Measurements from ENCODE around the gene RANBP1. TPM values are rescaled to one million over a fixed set of nuclear protein-coding genes. Genes with fewer than 3 reads are reported as not detected.

RANBP1 gene
- total and polyA plus RNA-seq, 9 of the 15 experiments (the other 6 are each of a cell fraction or from before 2014, with no cell fraction given) = 162 to 2,891 (median 1,289) TPM

GRCh38 chr22:20071524-20071972 lies 44.4 kb upstream of the RANBP1 start (continued):
- TF ChIP-seq CHD7 (IDR thresholded peaks at IDR 0.05; ENCODE audit: low read depth, low read length) (no peak), ATF3 (IDR thresholded peaks at IDR 0.05) (no peak), ATF3 (CRISPR knock-in tag; conservative IDR thresholded peaks at IDR 0.05) (no peak), ETS2 (tag; IDR thresholded peaks at IDR 0.05; ENCODE audit: borderline replicate concordance, poor library complexity, severe bottlenecking) (no peak), ZNF24 (IDR thresholded peaks at IDR 0.05) (no peak), XRCC4 (IDR thresholded peaks at IDR 0.05; ENCODE audit: extremely low read depth, insufficient read depth, insufficient read length) (no peak), RFX1 (IDR thresholded peaks at IDR 0.05) (no peak), PPARD (CRISPR knock-in tag; IDR thresholded peaks at IDR 0.05) (no peak), NCOA1 (IDR thresholded peaks at IDR 0.05; ENCODE audit: low read depth) (no peak), RNF2 (IDR thresholded peaks at IDR 0.05) (no peak; the same call in 1 of the 2 replicates), RBM15 (IDR thresholded peaks at IDR 0.05; ENCODE audit: insufficient read depth, low read length) (no peak), SMAD2 (IDR thresholded peaks at IDR 0.05; ENCODE audit: low read depth, low read length) (no peak), HIVEP1 (CRISPR knock-in tag; IDR thresholded peaks at IDR 0.05) (no peak), MLLT1 (IDR thresholded peaks at IDR 0.05) (no peak), NFYB (IDR thresholded peaks at IDR 0.05; ENCODE audit: extremely low read depth, insufficient read length) (no peak), ZSCAN32 (CRISPR knock-in tag; IDR thresholded peaks at IDR 0.05) (no peak)

All from K562 (cell line).